CD4-positive, alpha-beta T cell treated with Interleukin-6 at 100 ng/mL for 8 hours (primary cell): Measurements from ENCODE around the gene ATP2B2.
A peak's percentile ranks its signal among the peaks of the same experiment; 100 is the strongest.

Experiments used
- DNase-seq: peaks from one replicate; pipeline ENCODE4 v3.0.0-alpha.2; 2020; ENCODE audit warnings: mixed read lengths, low spot score

ATP2B2 gene

GRCh38 chr3:10426346-10427220 lies 78.8 kb downstream of the ATP2B2 start:
- DNase-seq = no peak

GRCh38 chr3:10423171-10423882 lies 82.1 kb downstream of the ATP2B2 start:
- no peak for DNase-seq

- no peak for DNase-seq
Observed at GRCh38 chr3:10421996-10422395, 83.4 kb downstream of the ATP2B2 start.

GRCh38 chr3:10420745-10421475 lies 84.5 kb downstream of the ATP2B2 start:
- DNase-seq = no peak

GRCh38 chr3:10419637-10420232 lies 85.7 kb downstream of the ATP2B2 start:
- peak; percentile 57 for DNase-seq

- no peak for DNase-seq
Observed at GRCh38 chr3:10417847-10418246, 87.5 kb downstream of the ATP2B2 start.

GRCh38 chr3:10416730-10417300 lies 88.6 kb downstream of the ATP2B2 start:
- DNase-seq = no peak

GRCh38 chr3:10413041-10413440 lies 92.3 kb downstream of the ATP2B2 start:
- no peak for DNase-seq

GRCh38 chr3:10411598-10412332 lies 93.6 kb downstream of the ATP2B2 start:
- no peak for DNase-seq

GRCh38 chr3:10410383-10411002 lies 94.9 kb downstream of the ATP2B2 start:
- DNase-seq = no peak

- no peak for DNase-seq
Observed at GRCh38 chr3:10408680-10409079, 96.7 kb downstream of the ATP2B2 start.

GRCh38 chr3:10407361-10407760 lies 98.0 kb downstream of the ATP2B2 start:
- no peak for DNase-seq

GRCh38 chr3:10406414-10406813 lies 99.0 kb downstream of the ATP2B2 start:
- no peak for DNase-seq

GRCh38 chr3:10405816-10406215 lies 99.6 kb downstream of the ATP2B2 start:
- DNase-seq = no peak

GRCh38 chr3:10404876-10405275 lies 100.5 kb downstream of the ATP2B2 start:
- DNase-seq = no peak

GRCh38 chr3:10404377-10404776 lies 101.0 kb downstream of the ATP2B2 start:
- DNase-seq = no peak

- DNase-seq = no peak
Observed at GRCh38 chr3:10401990-10402761, 103.2 kb downstream of the ATP2B2 start.

- no peak for DNase-seq
Observed at GRCh38 chr3:10400749-10401495, 104.5 kb downstream of the ATP2B2 start.
